GM18519 (cell line): ENCODE measurements around the gene CCM2L.
A peak's percentile ranks its signal among the peaks of the same experiment; 100 is the strongest.
"Not testable (repeated sequence)": the region's sequence is repeated elsewhere in the genome, so short reads cannot be mapped to it uniquely, and the experiment has no call there.

Experiments used
- ATAC-seq: cut with Tn5 transposase; IDR thresholded peaks from one replicate; pipeline ENCODE4 v1.9.1; 2021; ENCODE audit warnings: mild to moderate bottlenecking, moderate library complexity; ENCODE audit not compliant: unreplicated experiment, low FRiP score

Gene CCM2L

DNA sequence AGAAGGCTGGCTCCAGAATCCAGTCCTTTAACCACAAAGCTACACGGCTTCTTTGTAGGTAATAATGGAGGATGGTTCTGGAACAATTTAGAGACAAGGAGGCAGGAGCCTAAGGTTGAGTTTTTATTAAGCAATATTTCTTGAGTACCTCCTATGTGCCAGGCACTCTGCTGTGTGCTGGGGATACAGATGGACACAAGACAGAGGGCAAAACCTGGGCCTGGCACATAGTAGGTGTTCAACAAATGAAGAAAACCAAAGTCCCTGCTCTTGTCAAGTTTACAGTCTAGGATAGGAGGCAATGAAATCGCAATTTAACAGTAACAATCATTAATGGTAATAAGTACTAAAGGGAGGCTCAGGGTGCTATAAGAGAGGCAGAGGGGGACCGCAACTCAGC is 17.4 kb downstream of the CCM2L start:
- ATAC-seq = no peak

DNA sequence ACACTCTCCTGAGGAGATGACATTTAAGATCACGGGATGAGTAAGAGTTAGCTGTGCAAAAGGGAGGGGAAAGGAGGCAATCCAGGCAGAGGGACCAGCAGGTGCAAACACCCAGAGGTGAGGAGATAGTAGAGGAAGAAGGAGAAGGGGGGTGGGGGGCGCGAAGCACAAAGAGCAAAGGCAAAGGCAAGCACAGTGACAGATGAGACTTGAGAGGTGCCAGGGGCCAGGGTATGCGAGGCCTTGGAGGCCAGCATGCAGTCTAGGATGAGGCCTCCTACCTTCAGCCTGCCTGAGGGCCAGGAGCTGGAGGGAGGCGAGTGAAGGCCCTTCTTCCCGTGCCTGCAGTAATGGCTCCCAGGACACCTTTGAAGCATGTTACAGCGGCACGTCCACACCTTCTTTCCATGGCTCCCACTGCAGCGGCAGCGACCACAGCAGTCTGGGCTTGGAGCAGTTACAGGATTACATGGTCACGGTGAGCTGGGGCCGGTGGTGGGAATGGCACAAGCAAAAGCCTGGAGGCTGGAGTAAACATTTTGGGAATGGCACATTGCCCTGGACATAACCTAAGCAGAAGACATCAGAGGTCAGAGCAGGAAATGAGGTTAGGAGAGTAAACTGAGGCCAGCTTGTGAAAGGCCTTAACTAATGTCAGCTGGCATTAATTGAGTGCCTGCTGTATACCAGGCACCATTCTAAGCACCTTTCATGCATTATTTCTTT is 18.6 kb downstream of the CCM2L start:
- no peak for ATAC-seq

DNA sequence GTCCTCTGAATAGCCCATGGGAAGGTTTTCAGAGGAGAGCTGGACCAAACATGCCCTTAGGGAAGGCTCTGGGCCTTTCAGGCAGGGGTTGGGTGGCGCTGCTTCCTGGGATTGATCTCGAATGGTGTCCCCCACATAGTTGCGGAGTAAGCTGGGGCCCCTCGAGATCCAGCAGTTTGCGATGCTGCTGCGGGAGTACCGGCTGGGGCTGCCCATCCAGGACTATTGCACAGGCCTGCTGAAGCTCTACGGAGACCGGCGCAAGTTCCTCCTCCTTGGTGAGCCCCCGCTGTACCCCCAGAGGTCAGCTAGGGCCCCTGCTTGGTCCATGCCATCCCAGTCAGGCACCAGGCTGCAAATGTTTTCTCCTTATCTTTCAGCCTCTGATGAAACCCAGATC is 19.3 kb downstream of the CCM2L start:
- ATAC-seq = no peak

DNA sequence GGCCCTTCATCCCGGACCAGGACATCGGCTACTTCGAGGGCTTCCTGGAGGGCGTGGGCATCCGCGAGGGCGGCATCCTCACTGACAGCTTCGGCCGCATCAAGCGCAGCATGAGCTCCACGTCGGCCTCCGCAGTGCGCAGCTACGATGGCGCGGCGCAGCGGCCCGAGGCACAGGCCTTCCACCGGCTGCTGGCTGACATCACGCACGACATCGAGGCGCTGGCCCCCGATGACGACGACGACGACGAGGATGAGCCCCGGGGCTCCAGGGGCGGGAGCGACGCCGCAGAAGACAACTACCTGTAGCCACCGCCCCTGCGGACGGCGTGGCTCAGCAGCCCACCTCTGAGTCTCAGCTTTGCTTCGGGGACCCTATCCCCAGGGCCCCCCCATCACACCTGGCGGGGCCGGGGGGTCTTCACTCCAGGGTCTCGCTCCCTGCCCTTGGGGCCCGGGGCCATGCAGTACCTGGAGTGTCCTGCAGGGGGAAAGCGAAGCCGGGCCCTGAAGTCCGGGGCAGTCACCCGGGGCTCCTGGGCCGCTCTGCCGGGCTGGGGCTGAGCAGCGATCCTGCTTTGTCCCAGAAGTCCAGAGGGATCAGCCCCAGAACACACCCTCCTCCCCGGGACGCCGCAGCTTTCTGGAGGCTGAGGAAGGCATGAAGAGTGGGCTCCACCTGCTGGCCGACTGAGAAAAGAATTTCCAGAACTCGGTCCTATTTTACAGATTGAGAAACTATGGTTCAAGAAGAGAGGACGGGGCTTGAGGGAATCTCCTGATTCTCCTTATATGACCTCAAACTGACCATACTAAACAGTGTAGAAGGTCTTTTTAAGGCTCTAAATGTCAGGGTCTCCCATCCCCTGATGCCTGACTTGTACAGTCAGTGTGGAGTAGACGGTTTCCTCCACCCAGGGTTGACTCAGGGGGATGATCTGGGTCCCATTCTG is 21.0 kb downstream of the CCM2L start:
- no peak for ATAC-seq

DNA sequence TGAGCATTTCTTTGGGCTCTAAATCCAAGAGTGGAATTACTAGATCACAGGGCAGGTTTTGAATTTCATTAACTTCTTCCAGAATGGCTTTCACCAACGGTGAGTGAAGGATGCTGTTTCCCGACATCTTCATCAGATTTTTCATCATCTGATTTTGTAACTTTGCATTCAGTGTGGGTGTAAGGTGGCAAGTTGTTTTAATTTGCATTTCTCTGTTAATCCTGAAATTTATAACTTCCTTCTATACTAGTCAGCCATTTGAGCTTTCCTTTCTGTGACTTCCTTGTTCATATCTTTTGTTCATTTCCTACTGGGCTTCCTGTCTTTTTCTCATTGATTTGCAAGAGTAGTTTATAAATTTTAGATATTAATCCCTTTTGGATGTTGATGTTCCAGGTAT is 23.1 kb downstream of the CCM2L start:
- ATAC-seq = no peak

DNA sequence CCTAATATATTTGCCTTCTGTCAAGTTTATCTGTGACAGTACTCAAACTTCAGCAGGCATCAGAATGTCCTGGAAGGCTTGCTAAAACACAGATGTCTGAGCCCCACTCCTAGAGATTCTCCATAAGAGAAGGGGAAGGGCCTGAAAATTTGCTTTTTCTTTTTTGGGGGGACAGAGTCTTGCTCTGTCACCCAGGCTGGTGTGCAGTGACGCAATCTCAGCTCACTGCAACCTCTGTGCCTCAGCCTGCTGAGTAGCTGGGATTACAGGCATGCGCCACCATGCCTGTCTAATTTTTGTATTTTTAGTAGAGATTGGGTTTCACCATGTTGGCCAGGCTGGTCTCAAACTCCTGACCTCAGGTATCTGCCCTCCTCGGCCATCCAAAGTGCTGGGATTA is 23.5 kb downstream of the CCM2L start:
- not testable (repeated sequence) for ATAC-seq

DNA sequence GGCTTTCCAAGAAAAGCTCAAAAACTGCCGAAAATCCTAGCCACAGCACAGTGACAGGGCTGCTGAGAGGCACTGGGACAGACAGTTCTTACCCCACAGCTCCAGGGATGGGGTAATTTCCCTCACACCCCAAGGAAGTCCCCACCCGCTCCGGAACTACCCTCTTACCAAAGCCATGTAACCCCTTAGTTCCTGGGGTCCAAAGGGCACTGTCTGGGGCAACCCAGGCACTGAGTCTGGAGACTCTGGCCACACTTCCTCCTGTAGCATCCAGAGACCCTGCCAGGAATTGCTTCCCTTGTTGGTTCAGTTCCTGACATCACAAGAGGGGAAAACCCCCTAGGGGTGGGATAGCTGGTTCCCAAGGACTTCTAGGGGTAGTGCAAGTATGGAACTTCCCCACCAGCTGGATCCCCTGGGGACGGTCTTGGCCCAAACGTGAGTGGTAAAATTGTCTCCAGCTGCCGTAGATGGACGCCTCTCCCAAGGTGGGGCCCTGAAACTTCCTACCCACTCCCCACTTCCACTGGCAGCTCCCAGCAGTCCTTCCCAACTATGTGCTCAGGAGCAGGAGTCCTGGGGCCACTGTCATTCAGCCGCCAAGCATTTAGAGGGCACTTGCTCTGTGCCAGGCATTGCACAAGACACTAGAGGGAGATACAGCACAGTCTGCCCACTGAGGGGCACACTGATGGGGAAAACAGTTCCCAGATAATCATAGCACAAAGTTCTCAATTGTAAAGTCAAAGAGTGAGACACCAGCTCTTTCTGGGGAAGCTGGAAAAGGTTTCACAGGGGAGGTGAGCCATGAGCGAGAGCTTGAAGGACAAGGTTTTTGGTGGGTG is 24.6 kb downstream of the CCM2L start:
- ATAC-seq = no peak

DNA sequence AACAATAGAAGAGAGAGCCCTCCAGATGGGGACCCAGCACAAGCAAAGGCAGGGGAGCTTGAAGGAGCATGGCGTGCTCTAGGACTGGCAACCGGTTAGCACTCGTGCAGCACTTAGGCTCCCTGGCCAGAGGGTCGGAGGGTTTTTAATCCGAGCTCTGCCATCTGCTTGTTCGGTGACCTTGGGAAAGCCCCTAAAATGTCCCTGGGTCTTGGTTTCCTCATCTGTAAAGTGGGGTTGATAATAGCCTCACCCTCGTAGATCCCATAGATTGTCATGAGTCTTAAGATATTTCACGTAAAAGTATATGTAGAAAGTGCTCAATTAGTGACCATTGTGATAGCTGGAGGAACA is 25.2 kb downstream of the CCM2L start:
- no peak for ATAC-seq

DNA sequence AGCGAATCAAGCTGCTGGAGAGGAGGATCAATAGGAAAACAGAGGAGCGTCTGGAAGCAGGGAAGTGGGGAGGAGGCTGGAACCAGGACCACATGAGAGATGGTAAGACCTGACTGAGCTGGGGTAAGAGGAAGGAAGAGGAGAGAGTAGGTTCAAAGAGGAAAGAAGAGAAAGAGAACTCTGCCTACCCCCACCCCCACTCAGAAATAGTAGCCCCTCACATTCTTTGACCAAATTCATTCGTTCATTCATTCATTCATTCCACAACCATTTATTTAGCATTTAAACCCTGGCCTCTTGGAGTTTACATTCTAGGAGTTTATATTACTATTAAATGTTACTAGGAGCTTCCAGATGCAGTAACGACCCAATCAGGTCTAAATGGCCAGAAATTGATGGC is 26.0 kb downstream of the CCM2L start:
- ATAC-seq = no peak

DNA sequence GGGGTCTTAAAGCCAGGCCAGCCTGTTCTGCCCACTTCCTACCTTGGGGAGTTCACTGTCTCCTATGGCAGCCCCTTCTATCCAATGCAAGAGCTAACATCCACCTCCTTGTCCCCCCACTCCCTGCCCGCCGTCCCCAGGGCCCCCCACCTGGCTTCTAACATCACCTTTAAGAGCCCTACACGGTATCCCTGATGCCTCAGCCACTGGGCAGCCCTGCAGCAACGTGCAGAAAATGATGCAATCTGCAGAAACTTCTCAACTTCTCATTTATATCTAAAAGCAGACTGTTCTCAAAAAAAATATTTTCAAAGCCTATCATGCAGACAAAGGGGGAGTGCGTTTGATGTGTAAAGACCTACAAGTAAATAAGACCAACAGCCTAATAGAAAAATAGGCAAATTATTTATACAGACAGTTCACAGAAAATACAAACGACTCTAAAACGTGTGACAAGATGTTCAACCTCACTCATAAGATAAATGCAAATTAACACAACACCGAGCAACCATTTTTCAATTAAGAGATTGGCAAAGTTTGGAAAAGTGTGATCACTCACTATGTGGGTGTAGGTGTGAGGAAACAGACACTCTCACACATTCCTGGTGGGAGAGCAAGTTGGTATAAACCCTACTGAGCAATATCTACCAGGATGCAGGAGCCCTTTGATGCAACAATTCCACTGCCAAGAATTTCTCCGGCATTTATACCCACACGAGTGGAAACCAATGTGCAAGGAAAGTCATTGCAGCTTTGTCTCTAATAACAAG is 26.7 kb downstream of the CCM2L start:
- ATAC-seq = no peak

DNA sequence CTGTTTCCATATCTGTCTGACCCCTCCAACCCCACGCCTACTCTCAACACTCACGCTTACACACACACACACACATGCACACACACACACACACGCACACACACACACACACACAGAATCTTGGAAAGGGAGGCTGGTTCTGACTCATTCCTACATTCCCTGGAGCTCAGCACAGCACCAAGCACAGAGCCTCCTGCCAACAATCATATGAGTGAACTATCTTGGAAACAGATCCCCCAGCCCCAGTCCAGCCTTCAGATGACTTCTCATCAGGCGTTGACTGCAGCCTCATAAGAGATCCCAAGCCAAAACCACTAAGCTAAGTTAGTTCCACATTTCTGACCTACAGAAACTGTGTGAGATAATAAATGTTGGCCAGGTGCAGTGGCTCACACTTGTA is 27.7 kb downstream of the CCM2L start:
- no peak for ATAC-seq

DNA sequence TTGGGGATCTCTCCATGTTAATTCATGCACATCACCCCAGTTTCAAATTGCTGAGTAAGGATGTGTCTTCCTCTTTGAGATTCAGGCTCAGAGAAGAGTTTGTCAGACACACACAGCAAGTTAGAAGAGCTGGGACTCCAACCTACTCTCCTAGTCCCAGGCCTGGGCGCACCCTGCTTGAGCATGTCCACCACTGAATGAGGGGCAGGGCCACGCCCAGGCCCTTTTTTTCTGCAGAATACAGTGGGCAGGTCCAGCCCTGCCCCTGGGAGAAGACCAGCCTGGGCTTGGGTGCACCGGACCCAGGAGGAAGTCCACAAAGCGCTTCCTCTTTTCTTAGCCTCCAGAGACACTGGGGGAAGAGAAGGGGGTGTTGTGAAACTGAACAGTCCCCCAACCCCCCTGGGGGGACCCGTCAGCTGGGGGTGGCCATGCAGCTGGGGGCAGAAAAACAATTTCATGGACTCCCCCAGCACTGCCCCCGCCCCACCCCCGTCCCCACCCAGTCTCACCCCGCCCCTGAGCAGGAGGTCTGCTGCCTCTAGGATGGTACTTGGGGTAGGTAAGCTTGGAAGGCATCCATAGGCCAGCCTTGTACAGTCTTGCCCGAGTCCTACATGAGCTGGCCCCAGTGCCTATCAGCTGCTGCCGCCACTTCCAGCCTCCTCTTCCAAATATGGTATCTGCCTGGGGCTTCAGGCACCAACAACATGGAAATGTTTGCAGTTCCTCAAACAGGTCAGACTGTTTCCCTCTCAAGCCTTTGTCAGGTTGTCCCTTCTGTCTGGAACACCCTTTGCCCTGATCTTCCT is 30.1 kb downstream of the CCM2L start:
- peak; percentile 44 for ATAC-seq

DNA sequence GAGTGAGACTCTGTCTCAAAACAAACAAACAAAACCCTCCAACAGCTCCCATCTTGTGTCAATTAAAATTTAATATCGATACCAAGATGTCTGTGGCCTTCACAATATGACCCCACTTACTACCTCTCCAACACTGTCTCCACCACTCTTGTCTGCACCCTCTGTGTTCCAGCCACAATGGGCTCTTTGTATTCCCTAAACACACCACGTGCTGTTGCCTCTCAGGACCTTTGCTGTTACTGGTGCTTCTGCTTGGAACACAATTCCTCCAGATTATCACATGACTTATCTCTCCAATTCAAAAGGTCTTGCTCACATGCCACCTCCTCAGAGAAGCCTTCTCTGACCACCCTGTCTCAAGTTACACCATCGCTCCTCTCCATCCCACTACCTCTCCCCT is 35.8 kb downstream of the CCM2L start:
- no peak for ATAC-seq

DNA sequence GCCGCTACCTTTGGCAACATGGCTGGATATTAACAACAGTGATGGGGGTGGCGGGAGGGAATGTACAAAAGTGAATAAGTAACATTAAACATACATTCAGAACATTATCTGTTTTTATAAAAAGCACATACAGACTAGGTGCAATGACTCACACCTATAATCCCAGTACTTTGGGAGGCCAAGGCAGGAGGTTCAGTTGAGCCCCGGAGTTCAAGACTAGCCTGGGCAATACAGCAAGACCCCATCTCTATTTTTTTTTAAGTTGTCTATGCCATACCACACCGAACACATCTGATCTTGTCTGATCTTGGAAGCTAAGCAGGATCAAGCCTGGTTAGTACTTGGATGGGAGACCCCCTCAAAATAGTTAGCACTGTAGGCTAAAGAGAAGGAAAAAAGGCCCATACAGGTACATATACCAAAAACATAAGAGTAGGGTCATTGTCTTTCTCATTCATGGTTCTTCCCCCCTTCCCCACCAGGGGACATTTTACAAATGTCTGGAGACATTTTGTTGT is 40.1 kb downstream of the CCM2L start:
- no peak for ATAC-seq

DNA sequence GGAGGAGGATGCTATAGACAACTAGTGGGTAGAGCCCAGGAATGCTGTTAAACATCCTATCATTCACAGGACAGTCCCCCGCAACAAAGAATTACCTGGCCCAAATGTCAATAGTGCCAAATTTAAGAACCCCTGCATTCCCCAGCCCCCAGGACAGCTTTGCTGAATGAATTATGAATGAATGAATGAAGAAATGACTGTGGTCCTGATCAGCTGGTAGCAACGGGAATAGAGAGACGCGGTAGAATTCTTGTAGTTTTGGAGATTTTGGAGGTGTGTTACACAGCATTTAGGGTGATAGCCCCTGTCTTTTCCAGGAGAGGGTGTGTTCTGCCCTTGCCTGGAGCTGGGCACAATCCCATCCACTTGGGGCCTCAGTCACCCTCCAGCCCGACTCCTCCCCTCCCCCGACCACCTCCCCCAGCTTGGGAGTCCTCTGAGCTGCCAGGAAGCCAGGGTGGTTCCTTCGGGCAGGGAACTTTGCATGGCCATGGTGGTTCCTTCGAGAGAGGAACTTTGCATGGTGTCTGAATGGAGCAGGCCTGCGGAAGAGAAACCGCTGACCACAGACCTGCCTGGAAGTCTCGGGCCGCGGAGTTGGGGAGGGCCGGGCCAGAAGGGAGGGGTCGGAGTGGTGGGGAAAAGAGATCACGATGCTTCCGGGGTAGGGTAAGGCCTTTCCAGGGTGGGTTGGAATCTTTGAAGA is 40.8 kb downstream of the CCM2L start:
- ATAC-seq = no peak

DNA sequence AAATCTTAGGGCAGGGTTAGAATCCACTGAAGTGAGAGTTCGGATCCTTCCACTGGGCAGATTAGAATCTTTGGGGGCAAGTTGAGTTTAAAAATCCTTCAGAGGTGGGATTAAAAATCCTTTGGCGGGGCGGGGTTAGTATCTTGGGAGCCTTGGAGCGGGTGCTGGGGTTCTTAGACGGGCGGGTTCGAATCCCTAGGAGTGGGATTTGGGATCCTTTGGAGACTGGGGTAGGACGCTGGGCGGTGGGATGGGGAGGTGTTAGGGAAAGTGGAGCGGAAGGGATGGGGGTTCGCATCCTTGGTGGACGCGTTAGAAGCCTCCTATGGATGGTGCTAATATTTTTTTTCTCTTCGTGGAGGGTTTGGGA is 41.5 kb downstream of the CCM2L start:
- ATAC-seq = no peak

DNA sequence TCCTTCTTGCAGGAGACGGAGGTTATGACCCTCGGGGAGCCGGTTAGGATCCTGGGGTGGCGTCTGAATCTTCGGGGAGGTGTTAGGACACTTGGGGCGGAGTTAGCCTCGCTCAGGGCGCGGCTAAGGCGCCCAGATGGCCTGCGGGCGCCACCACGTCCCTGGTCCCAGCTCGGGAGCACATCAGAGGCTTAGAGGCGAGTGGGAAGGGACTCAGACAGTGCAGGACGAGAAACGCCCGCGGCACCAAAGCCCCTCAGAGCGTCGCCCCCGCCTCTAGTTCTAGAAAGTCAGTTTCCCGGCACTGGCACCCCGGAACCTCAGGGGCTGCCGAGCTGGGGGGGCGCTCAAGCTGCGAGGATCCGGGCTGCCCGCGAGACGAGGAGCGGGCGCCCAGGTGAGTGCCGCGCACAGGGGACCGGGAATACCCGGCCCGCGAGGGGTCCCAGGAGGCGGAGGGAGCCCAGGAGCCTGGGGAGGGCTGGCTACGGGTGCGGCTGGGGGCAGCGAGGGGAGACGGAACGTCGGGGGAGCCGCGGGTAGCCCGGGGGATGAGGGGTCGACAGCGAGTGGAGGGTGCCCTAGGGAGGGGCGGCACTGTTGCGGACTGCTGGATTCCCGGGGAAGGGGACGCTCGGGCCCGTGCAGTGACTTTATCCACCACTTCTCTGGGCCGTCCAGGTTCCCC is 42.0 kb downstream of the CCM2L start, which contains the start of gene HCK:
HCK (plus strand) TSS at position 153 of the 688 bp plus-strand sequence.
- no peak for ATAC-seq

DNA sequence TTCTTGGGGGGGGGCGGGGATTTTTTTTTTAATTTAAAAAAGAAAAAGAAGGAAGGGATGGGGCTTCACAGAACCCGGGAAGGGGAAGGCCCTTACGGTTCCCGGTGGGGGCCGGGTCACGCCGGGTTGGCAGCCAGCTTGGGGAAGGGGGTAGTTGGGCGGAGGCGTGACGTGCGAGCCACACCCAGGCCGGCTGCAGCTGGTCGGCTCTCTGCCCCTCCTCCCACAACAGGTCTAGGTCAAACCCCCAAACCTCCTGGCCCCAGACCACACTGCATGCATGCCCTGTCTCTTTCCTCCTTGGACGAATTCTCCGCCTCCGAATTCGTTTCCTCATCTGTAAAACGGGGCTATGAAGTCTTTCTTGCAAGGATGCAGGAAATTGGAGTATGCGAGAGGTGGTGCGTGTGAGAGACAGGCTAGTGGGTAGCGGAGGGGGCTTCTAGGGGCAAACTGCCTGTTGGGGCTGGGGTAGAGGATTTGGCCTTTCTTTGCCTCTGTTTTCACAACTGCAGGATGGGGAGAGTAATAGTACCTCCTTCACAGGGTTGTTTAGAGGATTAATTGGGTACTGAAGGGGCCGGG is 42.6 kb downstream of the CCM2L start:
- ATAC-seq = no peak
